Upper lobe of left lung (tissue), 6 donors: Measurements from ENCODE around the gene ANAPC2. TPM values are rescaled to one million over a fixed set of nuclear protein-coding genes. Genes with fewer than 3 reads are reported as not detected.

ENCODE experiments used
- ATAC-seq, 2 donors: fragments of 200-7000 bp; cut with Tn5 transposase; one replicate each; pipeline ENCODE4 v1.9.1; 2022; ENCODE audit warnings: mild to moderate bottlenecking in 2 of 2, moderate library complexity in 2 of 2; ENCODE audit not compliant: low FRiP score in 2 of 2
- DNase-seq, 2 donors: peaks; one replicate each; pipeline ENCODE4 v3.0.0-alpha.2; 2019 to 2020
- H3K27ac ChIP-seq, 4 donors: fragments of 200-600 bp; sonication (generic); one replicate each; pipeline ENCODE4 v1.5.1; 2016 to 2019
- H3K27me3 ChIP-seq, 4 donors: fragments of 200-600 bp; sonication (generic); one replicate each; pipeline ENCODE4 v1.5.1; 2017 to 2019
- H3K36me3 ChIP-seq, 4 donors: fragments of 200-600 bp; sonication (generic); one replicate each; pipeline ENCODE4 v1.5.1; 2016 to 2019
- H3K4me1 ChIP-seq, 4 donors: fragments of 200-600 bp; sonication (generic); one replicate each; pipeline ENCODE4 v1.5.1; 2018 to 2019
- H3K4me3 ChIP-seq, 4 donors: fragments of 200-600 bp; sonication (generic); one replicate each; pipeline ENCODE4 v1.5.1; 2017 to 2019; ENCODE audit warnings: mild to moderate bottlenecking in 2 of 4, moderate library complexity in 1 of 4
- H3K9me3 ChIP-seq, 4 donors: fragments of 200-600 bp; sonication (generic); one replicate each; pipeline ENCODE4 v1.5.1; 2018 to 2019
- CTCF ChIP-seq, 6 experiments: fragments of 450-650 bp in 4 of 6; fragments of 200-600 bp in 2 of 6; sonication (generic) in 2 of 6; IDR thresholded peaks; one replicate each; pipeline ENCODE4 v1.5.1; 2016 to 2019; ENCODE audit warnings: antibody characterized with exemption in 6 of 6
- EP300 ChIP-seq, 4 donors: sonication (generic); formaldehyde crosslinking; IDR thresholded peaks; one replicate each; pipeline ENCODE4 v1.5.1; 2017; ENCODE audit warnings: antibody characterized with exemption in 4 of 4, control low read depth in 2 of 4
- POLR2A ChIP-seq, 4 donors: fragments of 450-650 bp; IDR thresholded peaks; one replicate each; pipeline ENCODE4 v1.5.1; 2016 to 2017; ENCODE audit warnings: antibody characterized with exemption in 4 of 4, mild to moderate bottlenecking in 2 of 4
- POLR2AphosphoS5 ChIP-seq, 2 donors: sonication (generic); formaldehyde crosslinking; IDR thresholded peaks; one replicate each; pipeline ENCODE4 v1.5.1; 2017; ENCODE audit warnings: antibody characterized with exemption in 2 of 2
- WGBS, 2 donors: methylation state at CpG; one replicate each; pipeline ENCODE4 v1.1.5; 2017 to 2018; 5-methylcytosine and 5-hydroxymethylcytosine counted together
- total RNA-seq, 6 donors: library from RNA; depleted of rRNA in 4 of 6; stranded (reverse); fragments of >200 nt in 4 of 6; gene quantifications; one replicate each; pipeline versions ENCODE4 v1.1.0 to v1.2.1, GENCODE V29; 2016 to 2021
- donor health status: DM: no; HTN: no; CAD: no; lungs with moderate emphysema.
- donor health status: DM: no; HTN: yes; CAD: no; lungs with severe emphysema.

The ANAPC2 gene
- total RNA-seq, 6 donors from 2014 or later = 31.9 to 174 (median 67.3) TPM

GRCh38 chr9:137168573-137168903 is 19.8 kb downstream of the ANAPC2 start:
- H3K4me1 ChIP-seq = peaks cover 25 to 40% (median 31%) of the 10 kb centered on the region in 4 donors
- H3K9me3 ChIP-seq = no peaks in the 10 kb centered on the region
- peak overlapping the region in 3 of 4 donors; percentile 28 to 43 (median 42) for H3K4me3 ChIP-seq
- no peak overlapping the region for H3K27ac ChIP-seq
- 1 to 5% methylated on average over 13 to 23 of the region's 36 CpGs for WGBS, 2 donors
- DNase-seq (no peak), ATAC-seq (peak in 1 of 2 donors; percentile 2)
- H3K36me3 ChIP-seq = no peaks in the 10 kb centered on the region
- TF ChIP-seq POLR2A (IDR thresholded peaks at IDR 0.05) = no peak
- peaks cover 8 to 75% (median 56%) of the 10 kb centered on the region in 4 donors for H3K27me3 ChIP-seq

- DNase-seq = peak in 1 of 2 donors; percentile 87
- Histone ChIP-seq H3K27ac (no peak overlapping the region), H3K4me1 (peaks cover 31 to 46% (median 36%) of the 10 kb centered on the region in 4 donors), H3K36me3 (no peaks in the 10 kb centered on the region), H3K9me3 (no peaks in the 10 kb centered on the region), H3K4me3 (peak overlapping the region in 3 of 4 donors; percentile 28 to 43 (median 42)), H3K27me3 (peaks cover 8 to 81% (median 59%) of the 10 kb centered on the region in 4 donors)
- peak in 1 of 2 donors; percentile 13 for ATAC-seq
- no peak for TF ChIP-seq POLR2A (IDR thresholded peaks at IDR 0.05)
- TF ChIP-seq EP300 (IDR thresholded peaks at IDR 0.05) = no peak
- TF ChIP-seq POLR2AphosphoS5 (IDR thresholded peaks at IDR 0.05) = no peak
- no peak for TF ChIP-seq CTCF (IDR thresholded peaks at IDR 0.05)
- WGBS, 2 donors = 0 to 2% methylated on average over 4 to 17 of the region's 57 CpGs
Measured at GRCh38 chr9:137167747-137168572, 20.4 kb downstream of the ANAPC2 start.

GRCh38 chr9:137167277-137167746 is 21.0 kb downstream of the ANAPC2 start:
- TF ChIP-seq POLR2A (IDR thresholded peaks at IDR 0.05) (no peak), EP300 (IDR thresholded peaks at IDR 0.05) (no peak), CTCF (IDR thresholded peaks at IDR 0.05) (no peak), POLR2AphosphoS5 (IDR thresholded peaks at IDR 0.05) (no peak)
- Histone ChIP-seq H3K9me3 (no peaks in the 10 kb centered on the region), H3K4me3 (no peak overlapping the region), H3K4me1 (peaks cover 38 to 53% (median 42%) of the 10 kb centered on the region in 4 donors), H3K36me3 (no peaks in the 10 kb centered on the region), H3K27me3 (peaks cover 8 to 87% (median 62%) of the 10 kb centered on the region in 4 donors), H3K27ac (no peak overlapping the region)
- ATAC-seq (no peak), DNase-seq (peak in 1 of 2 donors; percentile 75)
- WGBS, 2 donors = 32% methylated on average over 31 of the region's 44 CpGs; no CpG with 5 or more reads in 1 of the 2 donors

- ATAC-seq = no peak
- Histone ChIP-seq H3K4me1 (peaks cover 44 to 60% (median 46%) of the 10 kb centered on the region in 4 donors), H3K27me3 (peaks cover 8 to 94% (median 70%) of the 10 kb centered on the region in 4 donors), H3K9me3 (no peaks in the 10 kb centered on the region), H3K27ac (no peak overlapping the region), H3K4me3 (no peak overlapping the region), H3K36me3 (no peaks in the 10 kb centered on the region)
- 77% methylated on average over 9 to 21 of the region's 22 CpGs for WGBS, 2 donors
- no peak for TF ChIP-seq EP300 (IDR thresholded peaks at IDR 0.05)
- no peak for TF ChIP-seq CTCF (IDR thresholded peaks at IDR 0.05)
- no peak for TF ChIP-seq POLR2A (IDR thresholded peaks at IDR 0.05)
- TF ChIP-seq POLR2AphosphoS5 (IDR thresholded peaks at IDR 0.05) = no peak
- peak in 1 of 2 donors; percentile 69 for DNase-seq
Measured at GRCh38 chr9:137166380-137167229, 21.8 kb downstream of the ANAPC2 start.
